Measurements from ENCODE around the gene TLCD3B. TPM values are rescaled to one million over a fixed set of nuclear protein-coding genes. Genes with fewer than 3 reads are reported as not detected.
A peak's percentile ranks its signal among the peaks of the same experiment; 100 is the strongest.

The TLCD3B gene
- total and polyA plus RNA-seq, 9 of the 15 experiments (the other 6 are each of a cell fraction or from before 2014, with no cell fraction given): 0.10 to 0.52 (median 0.23) TPM; not detected in 4

GRCh38 chr16:30065102-30065942 lies 34.3 kb upstream of the TLCD3B start, which contains the start of gene ALDOA (continued):
- TF ChIP-seq HINFP (tag; conservative IDR thresholded peaks at IDR 0.05; ENCODE audit: low read depth): 0 out of 2 replicates have a peak, but pooled peaks have one; percentile 7
- TF ChIP-seq MCM5 (IDR thresholded peaks at IDR 0.05; ENCODE audit: low read depth): no peak
- no peak for TF ChIP-seq ZNF277 (CRISPR knock-in tag; IDR thresholded peaks at IDR 0.05; ENCODE audit: borderline replicate concordance)
- TF ChIP-seq TAF9B (IDR thresholded peaks at IDR 0.05; ENCODE audit: partially characterized antibody): peak; percentile 73
- peak; percentile 65; the same call in 1 of the 2 replicates for TF ChIP-seq E2F3 (CRISPR knock-in tag; IDR thresholded peaks at IDR 0.05)
- TF ChIP-seq UBTF (IDR thresholded peaks at IDR 0.05; ENCODE audit: borderline replicate concordance in 1 of 2, low read depth in 2 of 2, low read length in 2 of 2): peak in 1 of 2 experiments; percentile 76; a peak in 1 of 4 replicates
- TF ChIP-seq CHD2 (IDR thresholded peaks at IDR 0.05; ENCODE audit: low read depth, low read length): peak; percentile 65; the same call in 1 of the 2 replicates
- no peak for TF ChIP-seq DNMT1 (IDR thresholded peaks at IDR 0.05)
- peak; percentile 99 for TF ChIP-seq POLR2A (conservative IDR thresholded peaks at IDR 0.05)
- TF ChIP-seq ZNF79 (CRISPR knock-in tag; IDR thresholded peaks at IDR 0.05; ENCODE audit: low read depth): no peak
- no peak for TF ChIP-seq TRIM25 (IDR thresholded peaks at IDR 0.05; ENCODE audit: borderline replicate concordance)
- peak; percentile 79 for TF ChIP-seq CREB1 (IDR thresholded peaks at IDR 0.05)
- TF ChIP-seq CREB1 (CRISPR knock-in tag; IDR thresholded peaks at IDR 0.05): peak; percentile 86
- TF ChIP-seq BRD4 (IDR thresholded peaks at IDR 0.05): peak; percentile 74; the same call in 1 of the 2 replicates
- no peak for TF ChIP-seq ZEB2 (IDR thresholded peaks at IDR 0.05)
- 0 out of 2 replicates have a peak, but pooled peaks have one; percentile 4 for TF ChIP-seq MTA2 (IDR thresholded peaks at IDR 0.05; ENCODE audit: low read depth)
- no peak for TF ChIP-seq CHCHD3 (CRISPR knock-in tag; IDR thresholded peaks at IDR 0.05)
- TF ChIP-seq TGIF2 (CRISPR knock-in tag; IDR thresholded peaks at IDR 0.05): no peak
- peak; percentile 53; the same call in 1 of the 2 replicates for TF ChIP-seq EP300 (IDR thresholded peaks at IDR 0.05; ENCODE audit: low read length)
- no peak for TF ChIP-seq HNRNPH1 (optimal IDR thresholded peaks at IDR 0.05; ENCODE audit: low read depth, low read length)
- TF ChIP-seq ESRRA (IDR thresholded peaks at IDR 0.05; ENCODE audit: borderline replicate concordance, low read depth): peak; percentile 67
- TF ChIP-seq MAFF (IDR thresholded peaks at IDR 0.05; ENCODE audit: low read length): peak; percentile 60
- TF ChIP-seq BHLHE40 (IDR thresholded peaks at IDR 0.05; ENCODE audit: low read length): peak; percentile 67
- peak; percentile 83 for TF ChIP-seq PML (IDR thresholded peaks at IDR 0.05; ENCODE audit: low read length)

Data from K562 (cell line).